BJ (cell line): Measurements from ENCODE around the gene ATE1. TPM values are rescaled to one million over a fixed set of nuclear protein-coding genes. Genes with fewer than 3 reads are reported as not detected.
"Not testable (repeated sequence)": the region's sequence is repeated elsewhere in the genome, so short reads cannot be mapped to it uniquely, and the experiment has no call there.

Experiments used
- CTCF ChIA-PET: fragments of 350-600 bp; formaldehyde crosslinking; extraction: SDS; loops from one replicate; lab custom pipeline; 2021; ENCODE audit warnings: antibody characterized with exemption, inconsistent platforms; lab: Yijun Ruan, JAX
- POLR2A ChIA-PET: fragments of 300-600 bp; sonication (Branson Sonifier 250); formaldehyde crosslinking; extraction: SDS; loops from one replicate; lab custom pipeline; 2021; ENCODE audit warnings: antibody characterized with exemption; lab: Charles Lee
- DNase-seq: peaks from one replicate; pipeline ENCODE4 v3.0.0-alpha.2; 2011; ENCODE audit warnings: low read depth
- H3K27me3 ChIP-seq: 2 replicates; pipeline ENCODE4 v1.6.0; 2011; ENCODE audit warnings: low read length; ENCODE audit not compliant: control insufficient read depth, insufficient read depth
- H3K36me3 ChIP-seq: 2 replicates; pipeline ENCODE4 v1.5.1; 2011; ENCODE audit warnings: low read length; ENCODE audit not compliant: control insufficient read depth, insufficient read depth
- H3K4me3 ChIP-seq: 2 replicates; pipeline ENCODE4 v1.5.1; 2011; ENCODE audit warnings: low read depth, mild to moderate bottlenecking, control low read depth, low read length
- CTCF ChIP-seq: IDR thresholded peaks from 2 replicates; pipeline ENCODE4 v1.5.1; 2011; ENCODE audit warnings: low read depth, mild to moderate bottlenecking, control low read depth, inconsistent platforms, low read length, moderate library complexity; ENCODE audit not compliant: insufficient read depth
- polyA plus RNA-seq: library from polyadenylated mRNA; depleted of rRNA; stranded (reverse); fragments of >200 nt; gene quantifications from 2 replicates; pipeline ENCODE4 v1.2.3, GENCODE V29; 2011

Gene ATE1
- polyA plus RNA-seq, 1 experiment: 7.4 TPM

GRCh38 chr10:121830101-121830500, 97.7 kb downstream of the ATE1 start:
- Histone ChIP-seq H3K36me3 (no peaks in the 10 kb centered on the region), H3K27me3 (no peaks in the 10 kb centered on the region), H3K4me3 (no peak overlapping the region)
- ChIA-PET POLR2A (no interaction called here), CTCF (no interaction called here)
- no peak for DNase-seq
- TF ChIP-seq CTCF: no peak

- DNase-seq: no peak
- Histone ChIP-seq H3K27me3 (no peaks in the 10 kb centered on the region), H3K4me3 (no peak overlapping the region), H3K36me3 (no peaks in the 10 kb centered on the region)
- TF ChIP-seq CTCF: no peak
- CTCF ChIA-PET: interaction anchor here (1.2 kb wide), 1 partner anchor 14 kb away, joined by 3 read pairs; no protein-coding TSS in a partner anchor
- POLR2A ChIA-PET: no interaction called here
Measured at GRCh38 chr10:121828045-121828444, 99.8 kb downstream of the ATE1 start.

GRCh38 chr10:121826773-121827172, 101.1 kb downstream of the ATE1 start:
- H3K4me3 ChIP-seq, CTCF ChIA-PET, H3K27me3 ChIP-seq, H3K36me3 ChIP-seq, DNase-seq, POLR2A ChIA-PET: not testable (repeated sequence)

- CTCF ChIA-PET: interaction anchor here (0.6 to 3.6 kb wide), 15 partner anchors 10 to 955 kb away, joined by 3 to 33 read pairs (median 5); no protein-coding TSS in a partner anchor
- Histone ChIP-seq H3K27me3 (no peaks in the 10 kb centered on the region), H3K4me3 (no peak overlapping the region), H3K36me3 (no peaks in the 10 kb centered on the region)
- peak; percentile 72 for TF ChIP-seq CTCF
- DNase-seq: peak; percentile 6
- POLR2A ChIA-PET: no interaction called here
Measured at GRCh38 chr10:121823993-121824463, 103.8 kb downstream of the ATE1 start.

- no peak for TF ChIP-seq CTCF
- no peaks in the 10 kb centered on the region for H3K27me3 ChIP-seq
- no peak for DNase-seq
- no peaks in the 10 kb centered on the region for H3K36me3 ChIP-seq
- no peak overlapping the region for H3K4me3 ChIP-seq
- ChIA-PET CTCF (interaction anchor here (0.9 to 3.6 kb wide), 6 partner anchors 8 to 68 kb away, joined by 3 to 33 read pairs (median 5); no protein-coding TSS in a partner anchor), POLR2A (no interaction called here)
Measured at GRCh38 chr10:121822724-121823123, 105.1 kb downstream of the ATE1 start.

GRCh38 chr10:121822180-121822579, 105.7 kb downstream of the ATE1 start:
- TF ChIP-seq CTCF: no peak
- no peak for DNase-seq
- Histone ChIP-seq H3K4me3 (no peak overlapping the region), H3K27me3 (no peaks in the 10 kb centered on the region), H3K36me3 (no peaks in the 10 kb centered on the region)
- ChIA-PET CTCF (interaction anchor here (0.9 to 2.3 kb wide), 3 partner anchors 10 to 39 kb away, joined by 3 to 12 read pairs (median 3); no protein-coding TSS in a partner anchor), POLR2A (no interaction called here)
